ENCODE results near the gene BTAF1.

The BTAF1 gene

GRCh38 chr10:92064506-92064905 lies 140.9 kb downstream of the BTAF1 start:
- Histone ChIP-seq H3K27me3 (ENCODE audit: insufficient read depth, poor library complexity, severe bottlenecking) (no peaks in the 10 kb centered on the region), H3K4me3 (replicated peaks; ENCODE audit: insufficient read depth, low read length) (no peak overlapping the region), H3K27ac (replicated peaks) (no peak overlapping the region)
- TF ChIP-seq CTCF (IDR thresholded peaks at IDR 0.05; ENCODE audit: insufficient read depth, low read length) (no peak), POLR2AphosphoS5 (IDR thresholded peaks at IDR 0.05; ENCODE audit: low read depth) (no peak), GABPA (IDR thresholded peaks at IDR 0.05; ENCODE audit: low read depth) (no peak), REST (IDR thresholded peaks at IDR 0.05; ENCODE audit: insufficient replicate concordance, low read depth) (no peak), SPI1 (IDR thresholded peaks at IDR 0.05; ENCODE audit: borderline replicate concordance, low read depth) (no peak)
- DNase-seq (ENCODE audit: low read depth in 1 of 2, low spot score in 1 of 2) = no peak

GRCh38 chr10:92066386-92066785 lies 142.8 kb downstream of the BTAF1 start:
- H3K27ac ChIP-seq (replicated peaks) = no peak overlapping the region
- H3K27me3 ChIP-seq (ENCODE audit: insufficient read depth, poor library complexity, severe bottlenecking) = no peaks in the 10 kb centered on the region
- no peak overlapping the region for H3K4me3 ChIP-seq (replicated peaks; ENCODE audit: insufficient read depth, low read length)
- TF ChIP-seq POLR2AphosphoS5 (IDR thresholded peaks at IDR 0.05; ENCODE audit: low read depth) = no peak
- no peak for TF ChIP-seq CTCF (IDR thresholded peaks at IDR 0.05; ENCODE audit: insufficient read depth, low read length)
- TF ChIP-seq GABPA (IDR thresholded peaks at IDR 0.05; ENCODE audit: low read depth) = no peak
- no peak for TF ChIP-seq REST (IDR thresholded peaks at IDR 0.05; ENCODE audit: insufficient replicate concordance, low read depth)
- no peak for TF ChIP-seq SPI1 (IDR thresholded peaks at IDR 0.05; ENCODE audit: borderline replicate concordance, low read depth)
- no peak for DNase-seq (ENCODE audit: low read depth in 1 of 2, low spot score in 1 of 2)

- TF ChIP-seq POLR2AphosphoS5 (IDR thresholded peaks at IDR 0.05; ENCODE audit: low read depth) (no peak), CTCF (IDR thresholded peaks at IDR 0.05; ENCODE audit: insufficient read depth, low read length) (no peak), SPI1 (IDR thresholded peaks at IDR 0.05; ENCODE audit: borderline replicate concordance, low read depth) (no peak), REST (IDR thresholded peaks at IDR 0.05; ENCODE audit: insufficient replicate concordance, low read depth) (no peak), GABPA (IDR thresholded peaks at IDR 0.05; ENCODE audit: low read depth) (no peak)
- no peak overlapping the region for H3K27ac ChIP-seq (replicated peaks)
- DNase-seq (ENCODE audit: low read depth in 1 of 2, low spot score in 1 of 2) = no peak
These were observed 145.3 kb downstream of the BTAF1 start for GRCh38 chr10:92068900-92069299.

More at GRCh38 chr10:92068900-92069299, 145.3 kb downstream of the BTAF1 start:
- no peak overlapping the region for H3K4me3 ChIP-seq (replicated peaks; ENCODE audit: insufficient read depth, low read length)
- no peaks in the 10 kb centered on the region for H3K27me3 ChIP-seq (ENCODE audit: insufficient read depth, poor library complexity, severe bottlenecking)

All from HL-60 (cell line).